Stimulated activated CD8-positive, alpha-beta memory T cell treated with anti-CD3 and anti-CD28 coated beads, Interleukin-4, amount 100 ng/mL, for 1 hour (primary cell): Measurements from ENCODE around the gene LAT.
"Not testable (repeated sequence)": the region's sequence is repeated elsewhere in the genome, so short reads cannot be mapped to it uniquely, and the experiment has no call there.

ENCODE experiments used
- DNase-seq, 2 donors: peaks; one replicate each; pipeline ENCODE4 v3.0.0-alpha.2; 2020; ENCODE audit warnings: low read depth in 2 of 2, low spot score in 1 of 2

Gene LAT, protein sequence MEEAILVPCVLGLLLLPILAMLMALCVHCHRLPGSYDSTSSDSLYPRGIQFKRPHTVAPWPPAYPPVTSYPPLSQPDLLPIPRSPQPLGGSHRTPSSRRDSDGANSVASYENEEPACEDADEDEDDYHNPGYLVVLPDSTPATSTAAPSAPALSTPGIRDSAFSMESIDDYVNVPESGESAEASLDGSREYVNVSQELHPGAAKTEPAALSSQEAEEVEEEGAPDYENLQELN

DNA sequence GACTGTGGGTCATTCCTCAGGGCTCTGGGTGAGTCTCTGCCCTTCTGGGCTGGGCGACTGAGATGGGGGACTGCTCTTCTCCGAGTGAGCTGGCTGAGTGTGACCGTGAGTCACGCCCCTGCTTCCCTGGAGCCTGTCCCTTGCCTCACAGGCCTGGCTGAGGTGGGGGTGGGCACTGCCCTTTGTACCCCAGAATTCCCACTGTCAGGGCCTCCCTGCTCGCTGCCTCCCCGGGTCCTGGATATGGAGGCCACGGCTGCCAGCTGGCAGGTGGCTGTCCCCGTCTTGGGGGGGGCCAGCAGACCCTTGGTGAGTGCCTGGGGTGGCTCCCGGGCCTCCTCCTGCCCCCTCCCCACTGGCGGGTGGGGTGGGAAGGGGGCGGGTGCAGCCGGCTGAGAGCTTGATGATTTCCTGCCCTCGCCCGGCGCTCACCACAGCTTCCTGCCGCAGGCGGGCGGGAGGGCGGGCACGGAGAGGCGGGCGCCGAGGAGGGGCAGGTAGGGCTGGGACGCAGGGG, at the start of gene LAT:
Gene LAT, plus strand, starts transcription at position 434 of the 517 bp plus-strand sequence. CDS start 366 bp downstream, outside the sequence.
- DNase-seq = peak; percentile 60 to 65

DNA sequence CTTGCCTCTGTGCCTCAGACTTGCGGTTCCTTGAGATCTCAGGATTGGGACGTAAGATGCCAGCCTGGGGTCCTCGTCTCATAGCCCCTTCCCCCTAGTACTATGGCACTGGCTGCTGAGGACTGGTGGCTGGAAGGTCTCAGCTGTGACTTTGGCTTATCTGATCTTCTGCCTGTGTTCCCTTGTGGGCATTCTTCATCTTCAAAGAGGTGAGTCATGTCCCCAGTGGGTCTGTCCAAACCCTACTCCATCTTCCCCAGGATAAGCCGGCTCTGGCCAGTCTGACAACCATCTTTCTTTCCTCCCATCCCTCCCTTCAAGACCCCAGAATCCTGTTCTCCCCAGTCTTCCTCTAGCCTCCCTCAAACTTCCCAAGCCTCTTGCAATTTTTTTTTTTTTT, 49.5 kb upstream of the LAT start:
- DNase-seq = no peak

DNA sequence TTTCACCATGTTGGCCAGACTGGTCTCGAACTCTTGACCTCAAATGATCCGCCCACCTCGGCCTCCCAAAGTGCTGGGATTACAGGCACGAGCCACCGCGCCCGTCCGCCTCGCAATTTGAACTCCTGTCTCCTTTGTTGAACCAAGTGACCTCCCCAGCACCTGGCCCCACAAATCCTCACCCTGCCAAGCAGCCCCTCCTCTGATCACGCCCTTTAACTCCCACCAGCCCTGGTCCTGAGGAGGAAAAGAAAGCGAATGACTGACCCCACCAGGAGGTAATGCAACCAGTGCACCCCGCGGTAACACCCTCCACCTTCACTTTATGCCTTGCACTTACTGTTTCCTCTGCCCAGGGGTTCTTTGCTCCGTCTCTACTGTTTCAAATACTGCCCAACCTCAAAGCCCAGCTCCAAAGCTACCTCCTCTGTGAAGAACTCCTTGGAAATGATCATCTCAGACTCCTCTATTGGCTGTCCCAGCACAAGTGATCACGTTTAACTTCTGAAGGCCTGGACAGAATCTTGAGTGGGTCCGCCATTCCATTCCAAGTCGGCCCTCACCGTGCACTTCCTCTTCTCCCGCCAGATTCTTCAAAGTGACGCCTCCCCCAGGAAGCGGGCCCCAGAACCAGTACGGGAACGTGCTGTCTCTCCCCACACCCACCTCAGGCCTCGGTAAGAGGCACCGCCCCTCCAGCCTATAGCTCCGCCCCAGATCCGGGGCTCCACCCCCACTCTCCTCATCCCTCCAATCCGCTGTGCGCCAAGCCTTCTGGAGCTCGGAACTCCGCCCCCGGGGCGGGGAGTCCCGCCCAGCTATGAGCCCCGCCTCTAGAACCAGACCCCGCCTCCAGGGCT, 48.7 kb upstream of the LAT start:
- peak; percentile 37 to 66 for DNase-seq

DNA sequence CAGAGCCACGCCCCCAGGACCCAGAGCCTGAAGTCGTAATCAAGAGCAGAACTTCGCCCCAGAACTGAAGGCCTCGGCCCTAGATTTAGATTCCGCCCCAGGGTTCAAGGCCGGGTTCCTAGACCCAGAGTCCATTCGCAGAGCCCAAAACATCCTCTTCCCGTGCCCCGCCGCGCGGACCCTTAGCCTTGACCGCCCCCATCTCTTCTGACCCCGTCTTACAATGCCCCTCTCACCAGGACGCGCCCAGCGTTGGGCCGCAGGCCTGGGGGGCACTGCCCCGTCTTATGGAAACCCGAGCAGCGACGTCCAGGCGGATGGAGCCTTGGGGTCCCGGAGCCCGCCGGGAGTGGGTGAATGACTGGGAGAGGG, 48.1 kb upstream of the LAT start:
- DNase-seq = no peak

DNA sequence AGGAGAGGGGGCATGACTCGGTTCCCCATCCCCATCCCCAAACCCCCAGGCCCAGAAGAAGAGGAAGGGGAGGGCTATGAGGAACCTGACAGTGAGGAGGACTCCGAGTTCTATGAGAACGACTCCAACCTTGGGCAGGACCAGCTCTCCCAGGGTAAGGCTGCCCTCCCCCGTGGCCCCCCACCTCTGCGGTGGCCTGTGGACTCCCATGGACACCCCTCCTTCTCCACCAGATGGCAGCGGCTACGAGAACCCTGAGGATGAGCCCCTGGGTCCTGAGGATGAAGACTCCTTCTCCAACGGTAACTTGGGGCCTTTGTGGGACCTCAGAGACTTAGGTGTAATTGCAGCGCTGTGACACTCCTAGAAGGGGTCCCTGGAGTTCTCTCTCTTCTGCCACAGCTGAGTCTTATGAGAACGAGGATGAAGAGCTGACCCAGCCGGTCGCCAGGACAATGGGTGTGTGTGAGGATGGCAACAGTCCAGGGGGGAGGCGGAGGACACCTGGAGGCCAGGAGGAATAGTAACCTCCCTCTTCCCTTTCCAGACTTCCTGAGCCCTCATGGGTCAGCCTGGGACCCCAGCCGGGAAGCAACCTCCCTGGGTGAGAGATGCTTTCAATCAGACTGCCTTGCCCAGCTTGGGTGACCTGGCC, 47.5 kb upstream of the LAT start:
- DNase-seq = no peak

DNA sequence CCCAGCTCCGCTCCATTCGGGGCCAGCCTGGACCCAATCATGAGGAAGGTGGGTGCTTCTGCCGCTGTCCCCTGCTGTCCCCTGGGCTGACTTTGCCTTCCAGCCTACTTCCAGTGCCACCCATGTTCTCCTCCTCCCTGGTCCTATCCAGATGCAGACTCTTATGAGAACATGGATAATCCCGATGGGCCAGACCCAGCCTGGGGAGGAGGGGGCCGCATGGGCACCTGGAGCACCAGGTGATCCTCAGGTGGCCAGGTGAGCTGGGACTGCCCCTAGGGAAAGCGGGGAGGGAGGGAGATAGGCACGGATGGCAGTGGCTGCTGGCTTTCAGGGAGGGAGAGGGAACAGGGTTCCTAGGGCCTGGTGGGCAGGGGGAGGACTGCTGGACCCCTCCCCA, 46.1 kb upstream of the LAT start:
- DNase-seq = no peak

DNA sequence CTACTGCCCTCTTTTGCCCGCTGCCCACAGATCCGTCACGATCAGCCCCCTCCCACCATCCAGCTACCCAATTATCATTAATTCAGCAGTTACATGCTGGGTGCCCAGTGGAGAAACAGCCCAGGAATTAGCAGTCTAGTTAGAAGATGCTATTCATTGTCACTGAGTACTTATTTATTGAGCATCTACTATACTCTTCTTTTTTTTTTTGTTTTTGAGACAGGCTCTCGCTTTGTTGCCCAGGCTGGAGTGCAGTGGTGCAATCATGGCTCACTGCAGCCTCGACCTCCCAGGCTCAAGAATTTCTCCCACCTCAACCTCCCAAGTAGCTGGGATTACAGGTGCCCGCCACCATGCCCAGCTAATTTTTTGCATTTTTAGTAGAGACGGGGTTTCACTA, 45.0 kb upstream of the LAT start:
- not testable (repeated sequence) for DNase-seq

DNA sequence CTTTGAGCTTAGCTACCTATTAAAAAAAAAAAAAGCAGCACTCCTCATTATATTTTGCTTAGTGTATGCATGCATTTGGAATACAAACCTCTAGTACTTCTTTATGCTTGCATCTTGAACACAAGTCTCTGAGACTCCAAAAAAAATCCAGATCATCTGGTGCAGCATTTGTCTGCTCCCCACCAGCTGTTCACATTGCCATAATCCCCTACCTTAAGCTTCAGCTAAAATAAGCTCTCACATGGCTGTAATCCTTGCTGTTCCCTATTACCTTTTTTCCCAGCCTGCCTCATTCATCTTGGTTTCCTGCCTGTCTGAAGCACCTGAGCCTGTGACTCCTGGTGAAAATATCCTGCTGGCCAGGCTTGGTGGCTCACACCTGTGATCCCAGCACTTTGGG, 41.6 kb upstream of the LAT start:
- DNase-seq = no peak

DNA sequence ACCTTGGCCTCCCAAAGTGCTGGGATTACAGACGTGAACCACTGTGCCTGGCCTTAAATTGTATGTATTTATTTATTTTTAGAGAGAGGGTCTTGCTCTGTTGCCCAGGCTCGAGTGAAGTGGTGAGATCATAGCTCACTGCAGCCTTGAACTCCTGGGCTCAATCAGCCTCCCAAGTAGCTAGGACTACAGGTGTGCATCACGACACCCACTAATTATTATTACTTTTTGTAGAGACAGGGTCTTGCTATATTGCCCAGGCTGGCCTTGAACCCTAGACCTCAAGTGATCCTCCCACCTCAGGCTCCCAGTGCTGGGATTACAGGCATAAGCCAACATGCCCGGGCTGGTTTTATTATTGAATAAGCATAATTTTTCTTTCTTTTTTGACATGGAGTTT, 38.2 kb upstream of the LAT start:
- no peak for DNase-seq

DNA sequence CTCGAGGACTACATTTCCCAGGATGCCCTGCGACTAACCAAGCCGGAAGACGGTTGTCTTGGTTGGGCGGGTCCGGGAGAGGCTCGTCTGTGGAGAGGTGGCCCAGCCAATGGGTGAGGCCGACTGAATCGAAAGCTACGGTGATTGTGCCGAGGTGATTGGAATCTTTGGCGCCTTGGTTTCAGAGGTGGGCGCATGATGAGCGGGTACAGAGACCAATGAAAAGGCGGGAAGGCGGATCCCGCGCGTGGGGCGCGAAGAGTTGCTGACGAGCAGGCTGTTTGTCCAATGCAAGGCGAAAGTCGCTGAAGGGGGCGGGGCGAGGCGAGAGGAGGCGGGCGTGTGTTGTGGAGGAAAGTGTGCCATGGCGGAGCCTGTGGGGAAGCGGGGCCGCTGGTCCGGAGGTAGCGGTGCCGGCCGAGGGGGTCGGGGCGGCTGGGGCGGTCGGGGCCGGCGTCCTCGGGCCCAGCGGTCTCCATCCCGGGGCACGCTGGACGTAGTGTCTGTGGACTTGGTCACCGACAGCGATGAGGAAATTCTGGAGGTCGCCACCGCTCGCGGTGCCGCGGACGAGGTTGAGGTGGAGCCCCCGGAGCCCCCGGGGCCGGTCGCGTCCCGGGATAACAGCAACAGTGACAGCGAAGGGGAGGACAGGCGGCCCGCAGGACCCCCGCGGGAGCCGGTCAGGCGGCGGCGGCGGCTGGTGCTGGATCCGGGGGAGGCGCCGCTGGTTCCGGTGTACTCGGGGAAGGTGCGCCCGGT, 34.0 kb upstream of the LAT start, which contains the start of gene NFATC2IP:
Gene NFATC2IP, plus strand, starts transcription at position 290 of the 762 bp plus-strand sequence. Its CDS starts 75 bp downstream, at position 365.
- peak; percentile 98 to 99 for DNase-seq

DNA sequence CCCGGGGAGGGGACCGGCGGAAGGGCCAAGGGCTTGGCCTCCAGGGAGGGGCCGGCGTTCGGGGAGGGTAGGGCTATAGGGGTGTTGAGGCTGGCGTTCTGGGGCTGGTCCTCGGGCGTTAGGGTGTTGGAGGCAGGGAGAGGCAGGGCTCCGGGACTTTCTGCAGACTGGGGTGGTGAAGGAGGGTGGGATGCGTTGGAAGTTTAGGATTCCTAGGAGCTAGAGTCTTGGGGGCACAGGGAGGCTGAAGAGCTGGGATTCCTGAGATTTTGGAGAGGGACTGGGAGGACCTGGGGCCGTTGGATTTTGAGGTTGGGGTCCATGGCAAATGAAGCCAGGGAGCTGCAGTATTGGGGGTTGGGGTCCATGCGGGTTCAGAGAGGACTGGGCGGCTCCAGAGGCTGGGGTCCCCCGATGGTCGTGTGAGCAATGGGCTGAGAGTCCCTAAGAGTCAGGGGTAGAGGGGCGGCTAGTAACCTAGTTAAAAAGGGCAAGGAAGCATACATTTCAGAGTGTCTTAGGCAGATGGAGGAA, 33.4 kb upstream of the LAT start:
- DNase-seq = no peak

DNA sequence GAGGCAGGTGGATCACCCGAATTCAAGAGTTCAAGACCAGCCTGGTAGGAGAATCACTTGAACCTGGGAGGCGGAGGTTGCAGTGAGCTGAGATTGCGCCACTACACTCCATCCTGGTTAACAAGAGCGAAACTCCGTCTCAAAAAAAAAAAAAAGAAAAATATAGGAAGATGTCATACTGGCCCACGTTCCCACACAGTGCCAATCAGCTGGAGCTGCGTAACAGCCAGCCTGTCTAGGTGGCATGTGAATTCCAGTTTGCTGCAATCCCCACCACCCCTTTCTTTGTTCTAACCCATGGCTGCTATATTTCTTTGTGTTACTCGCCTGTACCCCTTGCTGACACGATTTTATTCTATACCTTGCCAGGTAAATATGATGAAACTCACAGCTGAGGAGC, 26.6 kb upstream of the LAT start:
- no peak for DNase-seq

DNA sequence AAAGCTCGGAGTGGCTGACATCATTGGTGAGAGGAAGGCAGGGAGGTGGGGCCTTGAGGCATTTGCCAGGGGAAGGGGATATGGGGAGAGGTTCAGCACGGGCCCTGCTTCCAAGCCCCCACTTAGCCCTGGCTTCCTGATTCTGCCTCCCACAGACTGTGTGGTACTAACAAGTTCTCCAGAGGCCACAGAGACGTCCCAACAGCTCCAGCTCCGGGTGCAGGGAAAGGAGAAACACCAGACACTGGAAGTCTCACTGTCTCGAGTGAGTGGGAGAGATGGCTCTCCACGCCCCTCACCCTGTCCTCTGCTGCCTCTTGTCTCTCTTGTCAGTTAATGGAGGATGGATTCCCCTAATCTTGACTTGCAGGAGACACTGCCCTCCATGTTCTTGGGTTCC, 26.0 kb upstream of the LAT start:
- no peak for DNase-seq

DNA sequence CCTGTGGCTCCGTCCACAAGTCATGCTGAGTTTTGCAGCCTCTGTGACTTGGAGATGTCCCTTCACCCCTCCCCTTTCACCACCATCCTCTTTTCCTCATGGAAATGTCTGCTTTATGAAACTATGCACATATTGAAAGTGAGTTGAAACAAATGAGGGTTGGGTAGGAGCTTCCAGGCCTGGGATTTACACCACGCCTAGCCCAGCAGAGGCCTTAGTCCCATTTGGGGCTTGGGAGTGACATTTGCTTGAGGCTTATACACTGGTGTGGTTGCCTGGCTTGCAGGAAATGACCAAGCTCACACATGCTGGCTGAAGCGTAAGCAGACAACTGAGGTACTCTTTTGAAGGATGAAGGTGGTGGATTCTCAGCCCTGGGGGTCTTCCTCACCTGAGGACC, 20.8 kb upstream of the LAT start:
- no peak for DNase-seq

DNA sequence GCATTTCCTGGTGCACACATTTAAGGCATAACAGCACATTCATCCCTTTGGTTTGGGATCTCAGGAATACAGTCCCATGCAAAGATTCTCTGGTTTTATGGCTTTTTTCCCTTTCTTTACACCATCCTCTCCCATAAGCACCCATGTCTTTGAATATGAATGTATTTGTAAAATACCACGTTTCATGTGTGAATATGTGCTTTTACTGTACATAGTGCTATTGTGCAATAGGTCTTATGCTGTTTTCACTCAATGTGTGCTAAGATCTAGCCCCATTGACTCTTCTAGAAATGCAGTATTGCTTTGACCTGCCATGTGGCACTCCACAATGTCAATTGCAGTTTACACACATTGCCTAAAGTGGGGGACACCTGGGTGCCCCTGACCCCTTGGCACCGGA, 20.4 kb upstream of the LAT start:
- no peak for DNase-seq

DNA sequence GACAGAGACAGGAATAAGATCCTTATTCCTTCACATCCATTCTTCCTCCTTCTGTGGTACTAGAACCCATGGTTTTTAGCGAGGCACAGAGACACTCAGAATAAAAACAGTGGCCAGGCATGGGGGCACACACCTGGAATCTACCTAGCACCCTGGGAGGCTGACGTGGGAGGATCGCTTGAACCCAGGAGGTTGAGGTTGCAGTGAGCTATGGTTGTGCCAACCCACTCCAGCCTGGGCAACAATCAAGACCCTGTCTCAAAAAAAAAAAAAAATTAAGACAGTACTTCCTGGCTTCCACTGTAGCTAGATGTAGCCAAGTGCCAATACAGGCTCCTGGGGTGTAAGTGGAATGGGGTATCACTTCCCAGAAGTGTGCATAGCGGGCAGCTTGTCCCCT, 17.7 kb upstream of the LAT start:
- DNase-seq = no peak

DNA sequence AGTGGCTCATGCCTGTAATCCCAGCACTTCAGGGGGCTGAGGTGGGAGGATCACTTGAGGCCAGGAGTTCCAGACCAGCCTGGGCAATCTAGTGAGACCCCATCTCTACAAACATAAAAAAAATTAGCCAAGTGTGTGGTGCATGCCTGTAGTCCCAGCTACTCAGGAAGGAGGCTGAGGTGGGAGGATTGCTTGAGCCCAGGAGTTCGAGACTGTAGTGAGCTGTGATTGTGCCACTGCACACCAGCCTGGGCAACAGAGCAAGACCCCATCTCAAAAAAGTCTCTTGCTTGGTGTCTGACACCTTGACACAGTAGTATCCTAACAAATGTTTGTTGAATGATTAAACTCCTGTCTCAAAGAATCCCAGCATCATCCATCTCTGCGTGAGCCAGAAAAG, 15.2 kb upstream of the LAT start:
- DNase-seq = not testable (repeated sequence)

DNA sequence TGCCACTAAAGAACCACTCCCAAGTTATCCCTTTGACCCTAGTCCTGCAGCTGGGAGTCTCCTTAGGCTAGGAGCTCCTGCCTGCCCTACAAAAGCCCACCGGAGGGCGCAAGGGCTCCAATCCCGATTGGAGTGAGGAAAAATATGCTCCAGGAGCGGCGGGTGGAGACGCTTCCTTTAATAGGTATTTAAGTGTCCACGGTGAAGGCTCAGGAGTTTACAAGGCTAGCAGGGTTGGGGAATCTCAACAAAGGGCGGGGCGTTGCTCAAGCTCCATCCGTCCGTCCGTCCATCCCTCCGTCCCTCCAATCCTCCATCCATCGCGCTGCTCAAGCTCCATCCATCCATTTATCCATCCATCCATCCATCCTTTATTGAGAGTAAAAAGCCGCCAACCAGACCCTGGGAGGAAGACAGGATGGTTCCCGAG, 10.8 kb upstream of the LAT start:
- DNase-seq = no peak

DNA sequence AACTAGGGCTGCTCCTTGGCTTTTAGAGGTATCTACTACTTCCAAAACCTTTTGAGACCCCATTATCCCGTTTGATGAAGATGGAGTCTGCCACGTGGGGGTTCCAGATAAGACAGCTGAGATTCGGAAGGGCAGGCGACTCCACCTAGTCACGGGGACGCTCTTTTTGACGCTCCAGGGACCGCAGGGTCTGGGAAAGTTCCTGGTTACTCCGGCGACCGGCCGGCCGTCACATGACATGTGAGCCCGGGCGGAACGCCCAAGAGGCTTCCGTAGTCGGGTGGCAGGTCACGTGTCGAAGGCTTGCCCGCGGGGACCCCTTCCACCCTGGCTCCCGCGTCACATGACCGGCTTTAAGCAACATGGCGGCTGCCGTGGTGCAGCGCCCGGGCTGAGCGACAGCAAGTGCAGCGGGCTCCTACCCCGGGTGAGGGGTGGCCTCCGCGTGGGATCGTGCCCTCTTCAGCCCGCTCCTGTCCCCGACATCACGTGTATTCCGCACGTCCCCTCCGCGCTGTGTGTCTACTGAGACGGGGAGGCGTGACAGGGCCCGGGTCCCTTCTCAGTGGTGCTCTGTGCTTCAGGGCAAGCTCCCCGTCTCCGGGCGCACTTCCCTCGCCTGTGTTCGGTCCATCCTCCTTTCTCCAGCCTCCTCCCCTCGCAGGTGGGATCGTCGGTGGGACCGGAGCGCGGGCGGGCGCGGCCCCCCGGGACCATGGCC, 10.3 kb upstream of the LAT start, which contains the start of gene SPNS1:
Gene SPNS1, plus strand, starts transcription at position 342 of the 721 bp plus-strand sequence. Its CDS starts 374 bp downstream, at position 716.
- DNase-seq = peak; percentile 82 to 87

DNA sequence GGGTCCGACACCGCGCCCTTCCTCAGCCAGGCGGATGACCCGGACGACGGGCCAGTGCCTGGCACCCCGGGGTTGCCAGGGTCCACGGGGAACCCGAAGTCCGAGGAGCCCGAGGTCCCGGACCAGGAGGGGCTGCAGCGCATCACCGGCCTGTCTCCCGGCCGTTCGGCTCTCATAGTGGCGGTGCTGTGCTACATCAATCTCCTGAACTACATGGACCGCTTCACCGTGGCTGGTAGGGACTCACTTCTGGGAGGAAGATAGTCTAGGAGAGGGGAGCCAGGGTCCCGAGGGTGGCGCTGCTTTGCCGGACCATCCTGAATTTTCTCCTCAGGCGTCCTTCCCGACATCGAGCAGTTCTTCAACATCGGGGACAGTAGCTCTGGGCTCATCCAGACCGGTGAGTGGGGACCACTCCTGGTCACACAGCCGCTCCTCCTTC, 9.7 kb upstream of the LAT start:
- no peak for DNase-seq
